Hepatocyte (in vitro differentiated cells): Measurements from ENCODE around the gene UBXN6. TPM values are rescaled to one million over a fixed set of nuclear protein-coding genes. Genes with fewer than 3 reads are reported as not detected.

Experiments used
- DNase-seq: peaks from one replicate; pipeline ENCODE4 v3.0.0-alpha.2; 2016; ENCODE audit warnings: low spot score
- H2AFZ ChIP-seq: fragments of 200-600 bp; sonication (generic); 2 replicates; pipeline ENCODE4 v1.6.0; 2016; ENCODE audit warnings: antibody characterized with exemption, mild to moderate bottlenecking
- H3K27ac ChIP-seq: fragments of 200-600 bp; sonication (generic); 2 replicates; pipeline ENCODE4 v1.5.1; 2016; ENCODE audit warnings: mild to moderate bottlenecking
- H3K27me3 ChIP-seq: fragments of 200-600 bp; sonication (generic); 2 replicates; pipeline ENCODE4 v1.6.1; 2016
- H3K36me3 ChIP-seq: fragments of 200-600 bp; sonication (generic); replicated peaks from 2 replicates; pipeline ENCODE4 v1.5.1; 2016; ENCODE audit warnings: low read depth; ENCODE audit not compliant: insufficient read depth
- H3K4me1 ChIP-seq: fragments of 200-600 bp; sonication (generic); 2 replicates; pipeline ENCODE4 v1.5.1; 2016; ENCODE audit warnings: mild to moderate bottlenecking, moderate library complexity; ENCODE audit not compliant: insufficient read depth
- H3K4me2 ChIP-seq: fragments of 200-600 bp; sonication (generic); 2 replicates; pipeline ENCODE4 v1.6.0; 2016
- H3K4me3 ChIP-seq: fragments of 200-600 bp; sonication (generic); 2 replicates; pipeline ENCODE4 v1.5.1; 2016; ENCODE audit warnings: mild to moderate bottlenecking
- H3K79me2 ChIP-seq: fragments of 200-600 bp; sonication (generic); 2 replicates; pipeline ENCODE4 v1.6.0; 2017; ENCODE audit warnings: mild to moderate bottlenecking
- H3K9me2 ChIP-seq: fragments of 200-600 bp; sonication (generic); replicated peaks from 2 replicates; pipeline ENCODE4 v1.6.0; 2017; ENCODE audit warnings: mild to moderate bottlenecking; ENCODE audit not compliant: insufficient read depth
- H3K9me3 ChIP-seq: fragments of 200-600 bp; sonication (generic); 2 replicates; pipeline ENCODE4 v1.5.1; 2016; ENCODE audit warnings: low read depth, mild to moderate bottlenecking
- H4K20me1 ChIP-seq: fragments of 200-600 bp; sonication (generic); 2 replicates; pipeline ENCODE4 v1.6.0; 2016; ENCODE audit warnings: mild to moderate bottlenecking; ENCODE audit not compliant: insufficient read depth, poor library complexity, severe bottlenecking
- CTCF ChIP-seq: fragments of 200-600 bp; sonication (generic); IDR thresholded peaks from 2 replicates; pipeline ENCODE4 v1.5.1; 2016; ENCODE audit warnings: antibody characterized with exemption, mild to moderate bottlenecking; ENCODE audit not compliant: poor library complexity
- EZH2 ChIP-seq: fragments of 200-600 bp; sonication (generic); IDR thresholded peaks from 2 replicates; pipeline ENCODE4 v1.6.1; 2016; ENCODE audit warnings: antibody characterized with exemption, mild to moderate bottlenecking, borderline replicate concordance
- EZH2phosphoT487 ChIP-seq: fragments of 200-600 bp; sonication (generic); IDR thresholded peaks from one replicate; pipeline ENCODE4 v1.6.1; 2018; ENCODE audit warnings: antibody characterized with exemption, mild to moderate bottlenecking, low read depth, moderate library complexity; ENCODE audit not compliant: unreplicated experiment, severe bottlenecking
- WGBS: methylation state at CpG from one replicate; pipeline ENCODE4 v1.1.6; 2016; ENCODE audit warnings: low lambda C conversion rate; ENCODE audit errors: missing lambda C conversion rate; 5-methylcytosine and 5-hydroxymethylcytosine counted together
- polyA plus RNA-seq: library from polyadenylated mRNA; unstranded; fragments of >200 nt; fragmentation: Nextera tagmentation; extraction: Ambion mirVana; gene quantifications from 2 replicates; pipeline ENCODE4 v1.2.1, GENCODE V29; 2016
- total RNA-seq: library from RNA; depleted of rRNA; stranded (reverse); fragments of >200 nt; gene quantifications from 2 replicates; pipeline ENCODE4 v1.2.3, GENCODE V29; 2014

The UBXN6 gene
- total and polyA plus RNA-seq, 2 experiments from 2014 or later: 36.8 to 88.6 TPM

GRCh38 chr19:4495471-4495870, 37.9 kb upstream of the UBXN6 start:
- no peak for TF ChIP-seq EZH2phosphoT487
- TF ChIP-seq EZH2: no peak
- no peak for TF ChIP-seq CTCF
- no peaks in the 10 kb centered on the region for H3K9me3 ChIP-seq
- H3K4me3 ChIP-seq: no peak overlapping the region
- H3K36me3 ChIP-seq: no peaks in the 10 kb centered on the region
- no peak overlapping the region for H2AFZ ChIP-seq
- H3K27me3 ChIP-seq: no peaks in the 10 kb centered on the region
- H3K79me2 ChIP-seq: no peaks in the 10 kb centered on the region
- H3K4me2 ChIP-seq: no peak overlapping the region
- H3K4me1 ChIP-seq: no peaks in the 10 kb centered on the region
- H3K9me2 ChIP-seq: no peaks in the 10 kb centered on the region
- WGBS: 90% methylated on average over 8 of the region's 12 CpGs
- DNase-seq: no peak
- no peak overlapping the region for H3K27ac ChIP-seq
- no peaks in the 10 kb centered on the region for H4K20me1 ChIP-seq

GRCh38 chr19:4494691-4495064, 37.1 kb upstream of the UBXN6 start:
- H3K79me2 ChIP-seq: no peaks in the 10 kb centered on the region
- no peaks in the 10 kb centered on the region for H3K4me1 ChIP-seq
- no peak overlapping the region for H3K4me2 ChIP-seq
- H3K36me3 ChIP-seq: no peaks in the 10 kb centered on the region
- TF ChIP-seq EZH2phosphoT487 (no peak), EZH2 (no peak), CTCF (no peak)
- no peaks in the 10 kb centered on the region for H3K9me3 ChIP-seq
- no peaks in the 10 kb centered on the region for H4K20me1 ChIP-seq
- WGBS: 93% methylated on average over 6 of the region's 8 CpGs
- H2AFZ ChIP-seq: no peak overlapping the region
- DNase-seq: no peak
- no peak overlapping the region for H3K4me3 ChIP-seq
- H3K27me3 ChIP-seq: no peaks in the 10 kb centered on the region
- H3K27ac ChIP-seq: no peak overlapping the region
- no peaks in the 10 kb centered on the region for H3K9me2 ChIP-seq

- Histone ChIP-seq H4K20me1 (no peaks in the 10 kb centered on the region), H3K4me2 (no peak overlapping the region), H3K79me2 (no peaks in the 10 kb centered on the region), H3K4me3 (no peak overlapping the region), H3K27ac (no peak overlapping the region), H3K36me3 (no peaks in the 10 kb centered on the region), H2AFZ (no peak overlapping the region), H3K9me3 (no peaks in the 10 kb centered on the region), H3K9me2 (no peaks in the 10 kb centered on the region), H3K27me3 (no peaks in the 10 kb centered on the region), H3K4me1 (no peaks in the 10 kb centered on the region)
- no peak for TF ChIP-seq EZH2phosphoT487
- no peak for TF ChIP-seq EZH2
- no peak for TF ChIP-seq CTCF
- DNase-seq: no peak
- 98% methylated on average over 24 of the region's 61 CpGs for WGBS
These were observed 36.5 kb upstream of the UBXN6 start for GRCh38 chr19:4493929-4494690.
